Activated B cell treated with CpG ODN at 0.5 μM for 24 hours (primary cell): ENCODE results near the gene CDC16. TPM values are rescaled to one million over a fixed set of nuclear protein-coding genes. Genes with fewer than 3 reads are reported as not detected.

Source experiments
- ATAC-seq: fragments of 200-7000 bp; cut with Tn5 transposase; one replicate; pipeline ENCODE4 v1.10.0; 2021; ENCODE audit warnings: low read depth, mild to moderate bottlenecking, moderate library complexity
- CTCF ChIA-PET: fragments of 350-600 bp; sonication (Branson Sonifier 250); formaldehyde crosslinking; loops from one replicate; lab custom pipeline; 2021; ENCODE audit warnings: antibody characterized with exemption; lab: Charles Lee
- POLR2A ChIA-PET: fragments of 350-600 bp; sonication (Branson Sonifier 250); formaldehyde crosslinking; loops from one replicate; lab custom pipeline; 2021; ENCODE audit warnings: antibody characterized with exemption; lab: Charles Lee
- DNase-seq: peaks from one replicate; pipeline ENCODE4 v3.0.0; 2022
- H3K27ac Mint-ChIP-seq: one replicate; pipeline ENCODE4 v1.8.0; 2020; ENCODE audit warnings: mixed read lengths
- H3K27me3 Mint-ChIP-seq: one replicate; pipeline ENCODE4 v1.8.0; 2021; ENCODE audit warnings: mixed read lengths
- H3K36me3 Mint-ChIP-seq: one replicate; pipeline ENCODE4 v1.8.0; 2021; ENCODE audit warnings: low read depth, mixed read lengths
- H3K4me1 Mint-ChIP-seq: one replicate; pipeline ENCODE4 v1.8.0; 2021; ENCODE audit warnings: mixed read lengths
- H3K4me3 Mint-ChIP-seq: one replicate; pipeline ENCODE4 v1.8.0; 2020; ENCODE audit warnings: mild to moderate bottlenecking, mixed read lengths
- H3K9me3 Mint-ChIP-seq: one replicate; pipeline ENCODE4 v1.8.0; 2020; ENCODE audit warnings: mixed read lengths
- intact Hi-C: fragments of 100-400 bp; cut with micrococcal nuclease; formaldehyde crosslinking; loops from one replicate; pipeline ENCODE4 v1.15.1; 2024
- total RNA-seq: library from RNA; stranded (reverse); gene quantifications from 2 replicates; pipeline ENCODE4 v1.2.3, GENCODE V29; 2022
- TF ChIP-seq, protein P1 (sequence below): fragments of 200-600 bp; IDR thresholded peaks from one replicate; pipeline ENCODE4 v1.8.0; 2022; ENCODE audit warnings: antibody characterized with exemption, mild to moderate bottlenecking

Gene CDC16
- total RNA-seq, 1 donor from 2014 or later = 98.0 TPM

- Mint-ChIP-seq H3K36me3 (peaks cover 82% of the 10 kb centered on the region), H3K9me3 (peaks cover 4% of the 10 kb centered on the region), H3K27ac (no peak overlapping the region), H3K4me3 (no peak overlapping the region), H3K27me3 (no peaks in the 10 kb centered on the region), H3K4me1 (peaks cover 44% of the 10 kb centered on the region)
- ChIA-PET POLR2A (no interaction called here), CTCF (no interaction called here)
- TF ChIP-seq, protein P1, sequence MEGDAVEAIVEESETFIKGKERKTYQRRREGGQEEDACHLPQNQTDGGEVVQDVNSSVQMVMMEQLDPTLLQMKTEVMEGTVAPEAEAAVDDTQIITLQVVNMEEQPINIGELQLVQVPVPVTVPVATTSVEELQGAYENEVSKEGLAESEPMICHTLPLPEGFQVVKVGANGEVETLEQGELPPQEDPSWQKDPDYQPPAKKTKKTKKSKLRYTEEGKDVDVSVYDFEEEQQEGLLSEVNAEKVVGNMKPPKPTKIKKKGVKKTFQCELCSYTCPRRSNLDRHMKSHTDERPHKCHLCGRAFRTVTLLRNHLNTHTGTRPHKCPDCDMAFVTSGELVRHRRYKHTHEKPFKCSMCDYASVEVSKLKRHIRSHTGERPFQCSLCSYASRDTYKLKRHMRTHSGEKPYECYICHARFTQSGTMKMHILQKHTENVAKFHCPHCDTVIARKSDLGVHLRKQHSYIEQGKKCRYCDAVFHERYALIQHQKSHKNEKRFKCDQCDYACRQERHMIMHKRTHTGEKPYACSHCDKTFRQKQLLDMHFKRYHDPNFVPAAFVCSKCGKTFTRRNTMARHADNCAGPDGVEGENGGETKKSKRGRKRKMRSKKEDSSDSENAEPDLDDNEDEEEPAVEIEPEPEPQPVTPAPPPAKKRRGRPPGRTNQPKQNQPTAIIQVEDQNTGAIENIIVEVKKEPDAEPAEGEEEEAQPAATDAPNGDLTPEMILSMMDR = no peak
- DNase-seq (no peak), ATAC-seq (no peak)
- intact Hi-C loops = no loop called here
These were observed 30.4 kb downstream of the CDC16 start for GRCh38 chr13:114264886-114265611.

DNA sequence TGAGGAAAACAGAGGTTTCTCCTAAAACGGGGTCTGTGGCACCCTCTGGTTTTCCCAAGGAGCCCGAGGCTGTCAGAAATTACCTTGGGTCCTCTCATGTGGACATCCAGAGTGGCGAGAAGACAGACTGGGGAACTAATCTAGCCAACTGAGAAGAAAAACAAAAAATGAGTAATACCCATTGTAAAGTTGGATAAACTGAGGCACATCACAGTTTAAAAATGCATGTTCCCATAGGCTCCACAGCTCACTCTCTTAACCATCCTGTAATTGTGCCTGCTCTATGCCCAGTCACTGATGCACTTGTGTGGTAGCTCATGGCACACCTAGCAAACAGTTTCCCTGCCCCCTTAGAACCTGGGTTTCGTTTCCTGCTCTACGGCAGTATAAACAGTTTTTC lies 31.5 kb downstream of the CDC16 start:
- ATAC-seq (no peak), DNase-seq (no peak)
- no peak overlapping the region for H3K27ac Mint-ChIP-seq
- peaks cover 4% of the 10 kb centered on the region for H3K9me3 Mint-ChIP-seq
- TF ChIP-seq, protein P1 = no peak
- intact Hi-C loops = no loop called here
- ChIA-PET POLR2A (no interaction called here), CTCF (no interaction called here)
- H3K4me3 Mint-ChIP-seq = no peak overlapping the region
- peaks cover 76% of the 10 kb centered on the region for H3K36me3 Mint-ChIP-seq
- H3K4me1 Mint-ChIP-seq = peaks cover 32% of the 10 kb centered on the region
- H3K27me3 Mint-ChIP-seq = no peaks in the 10 kb centered on the region

- TF ChIP-seq, protein P1 = no peak
- peaks cover 8% of the 10 kb centered on the region for H3K4me1 Mint-ChIP-seq
- no peaks in the 10 kb centered on the region for H3K27me3 Mint-ChIP-seq
- H3K27ac Mint-ChIP-seq = peak overlapping the region; percentile 46
- CTCF ChIA-PET = no interaction called here
- H3K36me3 Mint-ChIP-seq = peaks cover 73% of the 10 kb centered on the region
- no peak for ATAC-seq
- peaks cover 4% of the 10 kb centered on the region for H3K9me3 Mint-ChIP-seq
- H3K4me3 Mint-ChIP-seq = no peak overlapping the region
- POLR2A ChIA-PET = interaction anchor here (1.3 kb wide), 1 partner anchor 13 kb away, joined by 3 read pairs; the partner anchor contains the start of gene UPF3A
- no peak for DNase-seq
- intact Hi-C loops = no loop called here
These were observed 33.9 kb downstream of the CDC16 start for GRCh38 chr13:114268344-114269280.

GRCh38 chr13:114269281-114269770 lies 34.6 kb downstream of the CDC16 start:
- Mint-ChIP-seq H3K36me3 (peaks cover 73% of the 10 kb centered on the region), H3K27me3 (no peaks in the 10 kb centered on the region), H3K4me1 (peaks cover 6% of the 10 kb centered on the region), H3K4me3 (no peak overlapping the region), H3K27ac (peak overlapping the region; percentile 16), H3K9me3 (peaks cover 4% of the 10 kb centered on the region)
- no peak for DNase-seq
- ATAC-seq = no peak
- TF ChIP-seq, protein P1 = no peak
- intact Hi-C loops = no loop called here
- ChIA-PET POLR2A (interaction anchor here (1.3 kb wide), 1 partner anchor 12 kb away, joined by 3 read pairs; the partner anchor contains the start of gene UPF3A), CTCF (no interaction called here)

DNA sequence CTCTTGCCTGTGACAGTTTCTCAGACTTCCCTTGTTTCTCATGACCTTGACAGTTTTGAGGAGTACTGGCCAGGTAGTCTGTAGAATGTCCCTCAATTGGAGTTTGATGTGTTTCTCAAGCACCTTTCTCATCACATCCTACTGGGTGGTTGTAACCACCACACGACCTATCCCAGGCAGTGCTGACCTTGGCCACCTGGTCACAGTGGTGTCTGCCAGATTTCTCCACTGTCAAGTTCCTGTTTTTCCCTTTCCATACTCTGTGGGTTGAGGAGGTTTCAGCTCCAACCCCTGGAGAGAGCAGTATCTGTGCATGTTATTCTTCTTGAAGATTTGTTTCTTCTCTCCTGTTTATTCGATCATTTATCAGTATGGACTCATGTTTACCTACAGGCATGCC lies 38.3 kb downstream of the CDC16 start:
- no peak overlapping the region for H3K27ac Mint-ChIP-seq

More for the DNA sequence above, 38.3 kb downstream of the CDC16 start:
- H3K36me3 Mint-ChIP-seq = peaks cover 71% of the 10 kb centered on the region
- no peak overlapping the region for H3K4me3 Mint-ChIP-seq
- peaks cover 4% of the 10 kb centered on the region for H3K9me3 Mint-ChIP-seq
- no peak for ATAC-seq
- no peaks in the 10 kb centered on the region for H3K27me3 Mint-ChIP-seq
- TF ChIP-seq, protein P1 = no peak
- POLR2A ChIA-PET = no interaction called here
- CTCF ChIA-PET = no interaction called here
- peaks cover 5% of the 10 kb centered on the region for H3K4me1 Mint-ChIP-seq
- DNase-seq = no peak
- intact Hi-C loops = no loop called here
